Caco-2 (cell line): ENCODE measurements around the gene OASL. TPM values are rescaled to one million over a fixed set of nuclear protein-coding genes. Genes with fewer than 3 reads are reported as not detected.

ENCODE experiments used
- BruUV-seq: library from RNA; stranded (reverse); fragments of 400-500 nt; replicated peaks from 2 replicates; lab custom pipeline; 2021; lab: Mats Ljungman, UMichigan
- CTCF ChIA-PET: fragments of 300-600 bp; sonication (Branson Sonifier 250); formaldehyde crosslinking; loops from one replicate; lab custom pipeline; 2022; ENCODE audit warnings: antibody characterized with exemption; lab: Charles Lee
- POLR2A ChIA-PET: fragments of 300-600 bp; sonication (Branson Sonifier 250); formaldehyde crosslinking; loops from one replicate; lab custom pipeline; 2022; ENCODE audit warnings: antibody characterized with exemption; lab: Charles Lee
- DNase-seq, 2 experiments: peaks; one replicate each; pipeline versions ENCODE4 v3.0.0 to v3.0.0-alpha.2; 2020 to 2022
- H3K27me3 ChIP-seq: replicated peaks from 2 replicates; pipeline ENCODE4 v1.6.0; 2011; ENCODE audit warnings: low read length; ENCODE audit not compliant: control insufficient read depth, insufficient read depth
- H3K36me3 ChIP-seq: 2 replicates; pipeline ENCODE4 v1.5.1; 2011; ENCODE audit warnings: low read length; ENCODE audit not compliant: control insufficient read depth, insufficient read depth
- H3K4me1 ChIP-seq: fragments of 250-450 bp; sonication (Bioruptor Pico); 2 replicates; pipeline ENCODE4 v1.5.1; 2020; ENCODE audit warnings: mild to moderate bottlenecking
- H3K4me3 ChIP-seq: 2 replicates; pipeline ENCODE4 v1.5.1; 2011; ENCODE audit warnings: low read depth, mild to moderate bottlenecking, control low read depth, low read length
- H3K9me3 ChIP-seq: fragments of 250-450 bp; sonication (Bioruptor Pico); 2 replicates; pipeline ENCODE4 v1.5.1; 2020; ENCODE audit warnings: mild to moderate bottlenecking, moderate library complexity
- H3K27ac Mint-ChIP-seq: one replicate; pipeline ENCODE4 v1.8.0; 2022; ENCODE audit warnings: mixed read lengths; ENCODE audit not compliant: unreplicated experiment
- H3K27me3 Mint-ChIP-seq: one replicate; pipeline ENCODE4 v1.8.0; 2022; ENCODE audit warnings: mixed read lengths; ENCODE audit not compliant: insufficient read depth, unreplicated experiment
- H3K36me3 Mint-ChIP-seq: one replicate; pipeline ENCODE4 v1.8.0; 2022; ENCODE audit warnings: mild to moderate bottlenecking, mixed read lengths; ENCODE audit not compliant: insufficient read depth, unreplicated experiment
- H3K4me1 Mint-ChIP-seq: one replicate; pipeline ENCODE4 v1.8.0; 2022; ENCODE audit warnings: low read depth, mixed read lengths; ENCODE audit not compliant: unreplicated experiment
- H3K4me3 Mint-ChIP-seq: one replicate; pipeline ENCODE4 v1.8.0; 2022; ENCODE audit warnings: mild to moderate bottlenecking, moderate library complexity, mixed read lengths; ENCODE audit not compliant: unreplicated experiment
- H3K9me3 Mint-ChIP-seq: one replicate; pipeline ENCODE4 v1.8.0; 2022; ENCODE audit warnings: mixed read lengths; ENCODE audit not compliant: unreplicated experiment
- intact Hi-C: fragments of 100-400 bp; cut with micrococcal nuclease; formaldehyde crosslinking; loops from one replicate; pipeline ENCODE4 v1.10.0; 2022; ENCODE audit not compliant: unreplicated experiment
- total RNA-seq: library from RNA; stranded (reverse); gene quantifications from 2 replicates; pipeline ENCODE4 v1.2.3, GENCODE V29; 2022
- TF ChIP-seq, protein P1 (sequence below), 2 experiments: fragments of 200-600 bp in 1 of 2; IDR thresholded peaks; 1 replicate in 1 of 2; 2 replicates in 1 of 2; pipeline versions ENCODE4 v1.5.1 to v1.8.0; 2011 to 2022; ENCODE audit warnings: antibody characterized with exemption in 1 of 2, control low read depth in 1 of 2, inconsistent platforms in 1 of 2, low read depth in 1 of 2, low read length in 1 of 2, mild to moderate bottlenecking in 1 of 2, moderate library complexity in 1 of 2; ENCODE audit not compliant: insufficient read depth in 1 of 2, severe bottlenecking in 1 of 2, unreplicated experiment in 1 of 2

OASL gene
- total RNA-seq, 1 experiment from 2014 or later, result 0.11 TPM

DNA sequence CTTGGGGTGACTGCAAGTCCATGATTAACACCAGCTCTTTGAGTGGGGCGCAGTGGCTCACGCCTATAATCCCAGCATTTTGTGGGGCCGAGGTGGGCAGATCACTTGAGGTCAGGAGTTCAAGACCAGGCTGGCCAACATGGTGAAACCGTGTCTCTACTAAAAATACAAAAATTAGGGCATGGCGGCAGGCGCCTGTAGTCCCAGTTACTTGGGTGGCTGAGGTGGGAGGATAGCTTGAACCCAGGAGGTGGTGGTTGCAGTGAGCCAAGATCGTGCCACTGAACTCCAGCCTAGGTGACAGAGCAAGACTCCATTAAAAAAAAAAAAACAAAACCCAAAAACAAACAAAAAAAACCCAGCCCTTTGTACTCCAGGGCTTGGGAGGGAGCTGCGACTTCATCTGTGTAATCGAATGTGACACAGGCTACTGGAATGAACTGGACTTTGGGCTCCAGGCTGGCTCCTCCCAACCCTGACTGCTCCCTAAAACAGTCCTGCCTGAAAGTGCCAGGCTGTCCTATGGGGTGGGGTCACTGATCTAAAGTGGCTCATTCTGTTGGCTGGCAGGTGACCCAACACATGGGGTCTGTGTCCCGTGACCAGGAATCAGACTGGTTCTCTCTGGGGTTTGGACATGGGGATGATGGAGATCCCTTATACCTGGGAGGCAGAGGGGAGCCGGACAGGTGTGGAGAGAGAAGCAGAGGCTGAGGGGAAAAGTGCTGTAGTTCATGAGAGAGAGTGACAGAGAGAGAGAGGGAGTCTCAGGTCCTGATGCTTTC, 13.4 kb downstream of the OASL start:
- peak overlapping the region; percentile 90 for H3K27ac Mint-ChIP-seq
- peak overlapping the region; percentile 61 for H3K4me3 Mint-ChIP-seq

DNA sequence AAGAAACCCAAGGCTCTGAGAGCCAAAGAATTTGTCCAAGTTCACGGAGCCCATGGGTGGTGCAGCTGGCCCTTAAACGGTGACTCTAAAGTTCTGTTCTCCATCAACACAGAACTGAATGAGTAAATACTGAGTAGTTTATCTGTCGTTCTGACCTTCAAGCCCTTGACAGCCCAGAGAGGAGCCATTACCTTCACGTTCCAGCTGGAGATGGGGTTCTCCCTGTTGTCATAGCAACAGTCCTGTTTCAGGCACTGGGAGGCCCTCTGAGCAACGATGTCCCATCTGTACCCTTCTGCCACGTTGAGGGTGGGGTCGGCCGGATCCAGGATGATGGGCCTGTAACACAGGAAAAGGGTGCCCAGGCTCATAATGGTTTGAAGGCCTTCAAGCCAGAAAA, 15.2 kb downstream of the OASL start:
- Mint-ChIP-seq H3K9me3 (no peaks in the 10 kb centered on the region), H3K27me3 (no peaks in the 10 kb centered on the region), H3K4me3 (no peak overlapping the region), H3K4me1 (peaks cover 10% of the 10 kb centered on the region), H3K27ac (peak overlapping the region; percentile 8), H3K36me3 (peaks cover 16% of the 10 kb centered on the region)
- TF ChIP-seq, protein P1, sequence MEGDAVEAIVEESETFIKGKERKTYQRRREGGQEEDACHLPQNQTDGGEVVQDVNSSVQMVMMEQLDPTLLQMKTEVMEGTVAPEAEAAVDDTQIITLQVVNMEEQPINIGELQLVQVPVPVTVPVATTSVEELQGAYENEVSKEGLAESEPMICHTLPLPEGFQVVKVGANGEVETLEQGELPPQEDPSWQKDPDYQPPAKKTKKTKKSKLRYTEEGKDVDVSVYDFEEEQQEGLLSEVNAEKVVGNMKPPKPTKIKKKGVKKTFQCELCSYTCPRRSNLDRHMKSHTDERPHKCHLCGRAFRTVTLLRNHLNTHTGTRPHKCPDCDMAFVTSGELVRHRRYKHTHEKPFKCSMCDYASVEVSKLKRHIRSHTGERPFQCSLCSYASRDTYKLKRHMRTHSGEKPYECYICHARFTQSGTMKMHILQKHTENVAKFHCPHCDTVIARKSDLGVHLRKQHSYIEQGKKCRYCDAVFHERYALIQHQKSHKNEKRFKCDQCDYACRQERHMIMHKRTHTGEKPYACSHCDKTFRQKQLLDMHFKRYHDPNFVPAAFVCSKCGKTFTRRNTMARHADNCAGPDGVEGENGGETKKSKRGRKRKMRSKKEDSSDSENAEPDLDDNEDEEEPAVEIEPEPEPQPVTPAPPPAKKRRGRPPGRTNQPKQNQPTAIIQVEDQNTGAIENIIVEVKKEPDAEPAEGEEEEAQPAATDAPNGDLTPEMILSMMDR (IDR thresholded peaks at IDR 0.05; ENCODE audit: insufficient read depth in 1 of 2, low read depth in 1 of 2, low read length in 1 of 2, severe bottlenecking in 1 of 2, unreplicated experiment in 1 of 2), result no peak
- BruUV-seq, result no TSS peak
- POLR2A ChIA-PET, result no interaction called here
- Histone ChIP-seq H3K9me3 (peaks cover 13% of the 10 kb centered on the region), H3K36me3 (no peaks in the 10 kb centered on the region; the same call in 1 of the 2 replicates), H3K4me3 (no peak overlapping the region), H3K27me3 (no peaks in the 10 kb centered on the region), H3K4me1 (peaks cover 33% of the 10 kb centered on the region)
- DNase-seq, result no peak
- intact Hi-C loops, result no loop called here
- CTCF ChIA-PET, result no interaction called here

More for the DNA sequence above, 13.4 kb downstream of the OASL start:
- TF ChIP-seq, protein P1 (IDR thresholded peaks at IDR 0.05; ENCODE audit: insufficient read depth in 1 of 2, low read depth in 1 of 2, low read length in 1 of 2, severe bottlenecking in 1 of 2, unreplicated experiment in 1 of 2), result no peak
- Mint-ChIP-seq H3K36me3 (peaks cover 16% of the 10 kb centered on the region), H3K4me1 (peaks cover 10% of the 10 kb centered on the region), H3K27me3 (no peaks in the 10 kb centered on the region), H3K9me3 (no peaks in the 10 kb centered on the region)
- H3K4me1 ChIP-seq, result peaks cover 33% of the 10 kb centered on the region
- BruUV-seq, result TSS peak; percentile 41
- no peaks in the 10 kb centered on the region for H3K27me3 ChIP-seq
- ChIA-PET CTCF (interaction anchor here (0.6 to 0.7 kb wide), 3 partner anchors 8 to 20 kb away, joined by 3 to 4 read pairs (median 3); no protein-coding TSS in a partner anchor), POLR2A (interaction anchor here (1.3 kb wide), 1 partner anchor 54 kb away, joined by 5 read pairs; no protein-coding TSS in a partner anchor)
- peaks cover 13% of the 10 kb centered on the region for H3K9me3 ChIP-seq
- intact Hi-C loops, result no loop called here
- no peak overlapping the region for H3K4me3 ChIP-seq
- DNase-seq, result peak; percentile 86 to 92
- H3K36me3 ChIP-seq, result no peaks in the 10 kb centered on the region; the same call in 1 of the 2 replicates

DNA sequence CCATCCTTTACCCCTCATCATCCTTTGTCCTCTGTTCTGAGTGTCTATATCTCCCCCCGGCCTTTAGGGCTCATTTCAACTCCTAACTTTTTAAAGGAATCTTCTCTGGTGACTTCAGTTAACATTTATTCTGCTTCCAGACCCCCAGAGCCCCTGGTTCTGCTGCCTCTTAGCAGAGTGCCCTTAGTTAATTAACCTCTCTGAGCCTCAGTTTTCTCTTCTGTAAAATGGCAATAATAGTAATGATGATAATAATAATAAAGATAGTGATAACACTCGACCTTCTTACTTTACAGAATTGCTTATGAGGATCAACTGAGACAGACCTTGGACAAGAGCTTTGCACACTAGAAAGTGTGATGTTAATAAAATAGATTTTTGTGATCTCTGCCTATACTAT, 16.3 kb downstream of the OASL start:
- H3K27me3 Mint-ChIP-seq, result no peaks in the 10 kb centered on the region

More for the DNA sequence above, 16.3 kb downstream of the OASL start:
- Histone ChIP-seq H3K27me3 (no peaks in the 10 kb centered on the region), H3K4me3 (no peak overlapping the region), H3K36me3 (no peaks in the 10 kb centered on the region; the same call in 1 of the 2 replicates), H3K4me1 (peaks cover 33% of the 10 kb centered on the region), H3K9me3 (peaks cover 12% of the 10 kb centered on the region)
- POLR2A ChIA-PET, result no interaction called here
- Mint-ChIP-seq H3K9me3 (no peaks in the 10 kb centered on the region), H3K36me3 (peaks cover 20% of the 10 kb centered on the region), H3K27ac (peak overlapping the region; percentile 8), H3K4me1 (peaks cover 10% of the 10 kb centered on the region), H3K4me3 (no peak overlapping the region)
- TF ChIP-seq, protein P1 (IDR thresholded peaks at IDR 0.05; ENCODE audit: insufficient read depth in 1 of 2, low read depth in 1 of 2, low read length in 1 of 2, severe bottlenecking in 1 of 2, unreplicated experiment in 1 of 2), result no peak
- intact Hi-C loops, result no loop called here
- CTCF ChIA-PET, result no interaction called here
- no peak for DNase-seq
- BruUV-seq, result no TSS peak
